Psoas muscle (tissue), 8 donors: ENCODE measurements around the gene LAIR2. TPM values are rescaled to one million over a fixed set of nuclear protein-coding genes. Genes with fewer than 3 reads are reported as not detected.
A peak's percentile ranks its signal among the peaks of the same experiment; 100 is the strongest.

Experiments
- ATAC-seq, 4 donors: fragments of 200-7000 bp; cut with Tn5 transposase; one replicate each; pipeline ENCODE4 v1.9.1; 2020; ENCODE audit warnings: moderate library complexity in 3 of 4, mild to moderate bottlenecking in 2 of 4
- DNase-seq, 2 donors: peaks; one replicate each; pipeline ENCODE4 v3.0.0-alpha.2; 2020
- H3K27ac ChIP-seq: fragments of 200-600 bp; one replicate; pipeline ENCODE4 v1.8.0; 2022
- H3K27me3 ChIP-seq, 3 donors: fragments of 200-600 bp in 1 of 3; one replicate each; pipeline versions ENCODE4 v1.6.1 to v1.8.0; 2013 to 2022; ENCODE audit warnings: low read length in 2 of 3, mild to moderate bottlenecking in 2 of 3, moderate library complexity in 1 of 3; ENCODE audit not compliant: insufficient read depth in 3 of 3
- H3K36me3 ChIP-seq, 2 donors: fragments of 200-600 bp in 1 of 2; one replicate each; pipeline versions ENCODE4 v1.6.1 to v1.8.0; 2013 to 2022; ENCODE audit warnings: low read depth in 1 of 2, mild to moderate bottlenecking in 1 of 2, moderate library complexity in 1 of 2; ENCODE audit not compliant: insufficient read depth in 1 of 2
- H3K4me1 ChIP-seq: fragments of 200-600 bp; one replicate; pipeline ENCODE4 v1.8.0; 2022
- H3K4me3 ChIP-seq: fragments of 200-600 bp; one replicate; pipeline ENCODE4 v1.8.0; 2022; ENCODE audit warnings: mild to moderate bottlenecking
- H3K9me3 ChIP-seq: fragments of 200-600 bp; one replicate; pipeline ENCODE4 v1.8.0; 2022
- CTCF ChIP-seq: fragments of 200-600 bp; IDR thresholded peaks from one replicate; pipeline ENCODE4 v1.8.0; 2022; ENCODE audit warnings: antibody characterized with exemption
- WGBS, 3 donors: extraction: QIAGEN DNeasy Blood & Tissue Kit; methylation state at CpG; one replicate each; pipeline versions ENCODE4 v1.1.6 to v1.1.7; 2013; 5-methylcytosine and 5-hydroxymethylcytosine counted together
- intact Hi-C, 2 donors: fragments of 100-400 bp; cut with DNase I; formaldehyde crosslinking; loops; one replicate each; pipeline versions ENCODE4 v1.11.0 to v1.14.2; 2022
- polyA plus RNA-seq, 3 donors: library from polyadenylated mRNA; stranded (reverse); fragments of 200-250 nt; gene quantifications; one replicate each; pipeline ENCODE4 v1.2.3, GENCODE V29; 2013
- total RNA-seq, 4 donors: library from RNA; stranded (reverse); fragmentation: NEBNext Ultra II Directional in 2 of 4; extraction: Animal tissue kit (Norgen Biotek cat#: 25700) in 2 of 4; gene quantifications; one replicate each; pipeline versions ENCODE4 v1.2.1 to v1.2.4, GENCODE V29; 2021 to 2023
- donor health status: healthy with polysubstance abuse.
- donor health status: DM: no; HTN: no; CAD: no; lungs with moderate emphysema.
- donor health status: Bipolar disorder and iron deficiency.
- donor health status: healthy.
- donor health status: DM: yes; HTN: yes; CAD: no.
- donor health status: DM: no; HTN: no; CAD: no.
- donor health status: DM: no; HTN: no; CAD: no.
- donor health status: DM: yes; HTN: yes; CAD: no.

LAIR2 gene
- total and polyA plus RNA-seq, 7 donors, result not detected

GRCh38 chr19:54470276-54470887, 32.2 kb upstream of the LAIR2 start:
- Histone ChIP-seq H3K36me3 (no peaks in the 10 kb centered on the region), H3K4me1 (peaks cover 5% of the 10 kb centered on the region), H3K9me3 (no peaks in the 10 kb centered on the region), H3K27ac (peak overlapping the region; percentile 74), H3K4me3 (peak overlapping the region; percentile 58), H3K27me3 (peaks cover 0 to 36% (median 8%) of the 10 kb centered on the region in 3 donors)
- DNase-seq (no peak), ATAC-seq (no peak)
- TF ChIP-seq CTCF, result no peak
- WGBS, 3 donors, result 67 to 70% (median 69%) methylated on average over 10 of the region's 10 CpGs
- intact Hi-C loops, result no loop called here

DNA sequence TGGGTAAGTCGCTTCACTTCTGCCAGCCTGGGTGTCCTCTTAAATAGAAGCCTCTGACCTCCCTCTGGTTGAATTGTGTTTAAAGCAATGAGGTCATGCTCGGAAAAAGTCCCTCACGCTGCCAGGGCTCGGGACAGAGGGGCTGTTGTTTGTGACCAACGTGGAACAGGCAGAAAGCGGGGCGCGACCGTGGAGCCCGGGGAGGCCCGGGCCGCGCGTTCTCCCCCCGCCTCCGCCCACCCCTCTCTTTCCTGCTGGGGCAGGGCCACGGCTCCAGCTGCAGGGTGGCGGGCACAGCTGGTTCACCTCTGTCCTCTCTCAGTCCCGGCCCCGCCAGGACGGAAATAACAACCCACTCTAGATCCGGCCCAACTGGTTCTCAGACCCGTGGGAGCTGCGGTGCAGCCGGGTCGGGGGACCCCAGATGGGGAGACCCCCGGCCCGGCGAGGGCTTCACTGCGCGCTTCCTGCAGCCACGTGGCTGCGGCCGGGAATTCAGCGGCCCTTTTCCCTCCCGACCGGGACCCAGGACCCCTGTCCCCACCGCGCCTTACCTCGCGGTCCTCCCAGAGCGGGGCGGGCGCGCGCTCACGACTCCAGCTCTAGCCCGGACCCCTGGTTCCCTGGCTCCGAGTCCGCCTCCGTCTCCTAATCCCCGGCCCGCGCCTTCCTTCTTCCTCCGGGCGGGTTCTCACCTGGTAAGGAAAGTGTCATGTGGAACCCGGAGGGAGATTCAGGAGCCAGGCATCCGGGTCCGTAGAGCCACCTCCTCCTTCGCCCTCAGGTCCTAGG, 31.4 kb upstream of the LAIR2 start:
- Histone ChIP-seq H3K4me1 (peaks cover 5% of the 10 kb centered on the region), H3K36me3 (no peaks in the 10 kb centered on the region), H3K4me3 (peak overlapping the region; percentile 58), H3K27me3 (peaks cover 0 to 36% (median 8%) of the 10 kb centered on the region in 3 donors), H3K27ac (peak overlapping the region; percentile 74), H3K9me3 (no peaks in the 10 kb centered on the region)
- ATAC-seq (peak in 2 of 4 donors; percentile 27 to 40), DNase-seq (peak; percentile 24 to 59)
- intact Hi-C loops, result no loop called here
- no peak for TF ChIP-seq CTCF
- WGBS, 3 donors, result 1 to 2% (median 2%) methylated on average over 53 to 60 of the region's 60 CpGs

- DNase-seq (peak; percentile 78 to 81), ATAC-seq (peak; percentile 43 to 82 (median 73))
- peak within 1 kb of the TSS; percentile 55 for H3K4me3 ChIP-seq
- H3K36me3 ChIP-seq, result no peaks in the 10 kb centered on the region
- peak within 1 kb of the TSS; percentile 30 for H3K27ac ChIP-seq
- TF ChIP-seq CTCF, result no peak
- H3K27me3 ChIP-seq, result peaks cover 0 to 36% (median 8%) of the 10 kb centered on the region in 3 donors
- WGBS, 3 donors, result 3 to 11% (median 10%) methylated on average over 14 of the region's 14 CpGs
- peaks cover 5% of the 10 kb centered on the region for H3K4me1 ChIP-seq
- no peaks in the 10 kb centered on the region for H3K9me3 ChIP-seq
- intact Hi-C loops, result no loop called here
These were observed 29.4 kb upstream of the LAIR2 start, which contains the start of gene CDC42EP5 for GRCh38 chr19:54473071-54473891. CDC42EP5 (minus strand) TSS chr19:54473296; CDS start chr19:54465547, 7,749 bp downstream.

GRCh38 chr19:54473892-54474372, 28.7 kb upstream of the LAIR2 start:
- no peaks in the 10 kb centered on the region for H3K36me3 ChIP-seq
- ATAC-seq (no peak), DNase-seq (no peak)
- WGBS, 3 donors, result 59 to 66% (median 65%) methylated on average over 6 of the region's 6 CpGs
- intact Hi-C loops, result no loop called here
- no peaks in the 10 kb centered on the region for H3K9me3 ChIP-seq
- H3K4me1 ChIP-seq, result peaks cover 5% of the 10 kb centered on the region
- no peak overlapping the region for H3K4me3 ChIP-seq
- H3K27me3 ChIP-seq, result peaks cover 0 to 34% (median 8%) of the 10 kb centered on the region in 3 donors
- TF ChIP-seq CTCF, result no peak
- peak overlapping the region; percentile 30 for H3K27ac ChIP-seq
